Choroid plexus epithelial cell (primary cell): Measurements from ENCODE around the gene HINFP.

Experiments
- DNase-seq: peaks from one replicate; pipeline ENCODE4 v3.0.0-alpha.2; 2010; ENCODE audit warnings: low read depth
- H3K4me3 ChIP-seq: 2 replicates; pipeline ENCODE4 v1.5.1; 2011; ENCODE audit warnings: low read depth, mild to moderate bottlenecking, control low read depth, low read length, moderate library complexity
- TF ChIP-seq, protein P1 (sequence below): conservative IDR thresholded peaks from 2 replicates; pipeline ENCODE4 v1.5.1; 2011; ENCODE audit warnings: low read depth, mild to moderate bottlenecking, control low read depth, inconsistent platforms, low read length, moderate library complexity

HINFP gene

GRCh38 chr11:119113716-119114115, 7.7 kb upstream of the HINFP start:
- TF ChIP-seq, protein P1, sequence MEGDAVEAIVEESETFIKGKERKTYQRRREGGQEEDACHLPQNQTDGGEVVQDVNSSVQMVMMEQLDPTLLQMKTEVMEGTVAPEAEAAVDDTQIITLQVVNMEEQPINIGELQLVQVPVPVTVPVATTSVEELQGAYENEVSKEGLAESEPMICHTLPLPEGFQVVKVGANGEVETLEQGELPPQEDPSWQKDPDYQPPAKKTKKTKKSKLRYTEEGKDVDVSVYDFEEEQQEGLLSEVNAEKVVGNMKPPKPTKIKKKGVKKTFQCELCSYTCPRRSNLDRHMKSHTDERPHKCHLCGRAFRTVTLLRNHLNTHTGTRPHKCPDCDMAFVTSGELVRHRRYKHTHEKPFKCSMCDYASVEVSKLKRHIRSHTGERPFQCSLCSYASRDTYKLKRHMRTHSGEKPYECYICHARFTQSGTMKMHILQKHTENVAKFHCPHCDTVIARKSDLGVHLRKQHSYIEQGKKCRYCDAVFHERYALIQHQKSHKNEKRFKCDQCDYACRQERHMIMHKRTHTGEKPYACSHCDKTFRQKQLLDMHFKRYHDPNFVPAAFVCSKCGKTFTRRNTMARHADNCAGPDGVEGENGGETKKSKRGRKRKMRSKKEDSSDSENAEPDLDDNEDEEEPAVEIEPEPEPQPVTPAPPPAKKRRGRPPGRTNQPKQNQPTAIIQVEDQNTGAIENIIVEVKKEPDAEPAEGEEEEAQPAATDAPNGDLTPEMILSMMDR: no peak

DNA sequence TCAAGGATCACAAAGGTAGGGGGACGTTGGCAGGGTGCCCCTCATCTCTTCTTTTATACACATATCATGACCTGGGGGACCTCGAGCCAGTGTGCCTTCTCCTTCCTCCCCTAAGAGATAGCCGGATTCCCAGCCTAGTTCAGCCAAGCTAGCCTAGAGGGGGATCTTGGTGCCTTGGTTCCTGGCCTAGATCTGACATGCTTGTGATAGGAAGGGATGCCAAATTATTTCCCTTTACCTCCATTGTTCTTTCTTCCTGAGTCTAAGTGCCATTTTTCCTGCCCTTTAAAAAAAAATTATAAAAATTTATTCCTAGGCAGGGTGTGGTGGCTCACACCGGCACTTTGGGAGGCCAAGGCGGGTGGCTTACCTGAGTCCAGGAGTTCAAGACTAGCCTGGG, 7.0 kb upstream of the HINFP start:
- TF ChIP-seq, protein P1: no peak
- H3K4me3 ChIP-seq: no peak overlapping the region
- no peak for DNase-seq

More at GRCh38 chr11:119113716-119114115, 7.7 kb upstream of the HINFP start:
- no peak for DNase-seq
- no peak overlapping the region for H3K4me3 ChIP-seq

DNA sequence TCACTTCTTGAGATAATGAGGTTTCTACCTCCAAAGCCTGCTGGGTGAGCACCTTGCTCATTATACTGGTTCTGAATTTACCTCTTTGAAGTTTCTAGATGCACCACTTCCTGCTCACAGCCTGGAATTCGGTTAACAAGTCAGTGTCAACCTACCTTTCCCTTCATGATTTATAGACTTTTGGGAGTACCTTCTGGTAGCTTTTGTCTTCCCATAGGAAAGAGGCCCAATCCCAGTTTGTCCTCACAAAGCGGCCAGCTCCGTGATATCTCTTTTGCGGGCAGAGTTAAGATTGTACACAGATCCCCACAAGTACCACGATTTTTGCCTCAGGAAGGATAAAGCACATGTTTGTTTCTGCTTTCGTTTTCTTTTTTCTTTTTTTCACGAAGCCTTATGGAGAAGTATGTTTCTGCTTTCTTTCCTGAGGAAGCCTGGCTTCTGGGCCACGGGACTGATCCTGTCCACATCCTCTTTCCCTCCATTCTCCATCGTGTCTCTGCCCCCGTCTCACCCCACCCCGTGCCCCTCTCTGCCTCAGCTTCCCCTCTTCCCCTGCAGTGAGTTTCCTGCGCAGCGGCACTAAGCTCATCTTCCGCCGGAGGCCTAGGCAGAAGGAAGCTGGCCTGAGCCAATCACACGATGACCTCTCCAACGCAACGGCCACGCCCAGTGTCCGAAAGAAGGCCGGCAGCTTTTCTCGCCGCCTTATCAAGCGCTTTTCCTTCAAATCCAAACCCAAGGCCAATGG, 5.7 kb upstream of the HINFP start:
- DNase-seq: no peak
- TF ChIP-seq, protein P1: no peak
- no peak overlapping the region for H3K4me3 ChIP-seq

DNA sequence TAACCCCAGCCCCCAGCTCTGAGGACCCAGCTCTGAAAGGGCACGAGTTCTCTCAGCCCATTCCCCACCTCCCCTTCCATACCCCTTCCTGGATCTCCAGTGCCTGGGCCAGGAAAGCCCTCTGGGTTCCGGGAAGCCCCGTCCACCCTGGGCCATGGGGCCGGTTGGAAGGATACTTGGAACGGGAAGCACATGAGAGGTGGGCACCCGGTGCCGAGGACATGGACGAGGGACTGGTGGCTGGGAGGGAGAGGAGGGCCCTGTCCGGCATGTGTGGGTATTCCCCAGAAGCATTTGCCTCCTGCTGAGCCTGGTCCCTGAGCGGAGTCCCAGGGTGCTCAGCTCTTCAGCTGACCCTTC, 5.2 kb upstream of the HINFP start:
- TF ChIP-seq, protein P1: no peak
- no peak for DNase-seq
- no peak overlapping the region for H3K4me3 ChIP-seq

DNA sequence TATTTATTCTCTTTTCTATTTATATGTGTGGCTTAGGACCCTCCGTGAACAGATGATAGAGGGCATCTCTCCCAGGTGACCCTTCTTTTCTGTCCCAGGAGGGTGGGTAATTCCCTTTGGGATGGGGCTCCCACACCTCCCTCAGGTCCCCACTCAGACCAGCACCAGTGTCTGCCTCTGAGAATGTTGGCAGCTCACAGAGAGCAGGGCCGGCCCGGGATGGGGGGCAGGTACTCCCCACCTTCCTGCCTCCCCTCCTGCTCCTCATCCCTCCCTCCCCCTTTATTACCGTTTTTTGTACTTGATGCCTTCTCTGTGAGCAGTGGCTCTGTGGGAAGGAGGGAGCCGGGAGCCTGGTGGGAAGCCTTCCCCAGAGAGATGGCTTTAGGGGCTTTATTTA, 4.8 kb upstream of the HINFP start:
- H3K4me3 ChIP-seq: no peak overlapping the region
- TF ChIP-seq, protein P1: no peak
- DNase-seq: no peak

DNA sequence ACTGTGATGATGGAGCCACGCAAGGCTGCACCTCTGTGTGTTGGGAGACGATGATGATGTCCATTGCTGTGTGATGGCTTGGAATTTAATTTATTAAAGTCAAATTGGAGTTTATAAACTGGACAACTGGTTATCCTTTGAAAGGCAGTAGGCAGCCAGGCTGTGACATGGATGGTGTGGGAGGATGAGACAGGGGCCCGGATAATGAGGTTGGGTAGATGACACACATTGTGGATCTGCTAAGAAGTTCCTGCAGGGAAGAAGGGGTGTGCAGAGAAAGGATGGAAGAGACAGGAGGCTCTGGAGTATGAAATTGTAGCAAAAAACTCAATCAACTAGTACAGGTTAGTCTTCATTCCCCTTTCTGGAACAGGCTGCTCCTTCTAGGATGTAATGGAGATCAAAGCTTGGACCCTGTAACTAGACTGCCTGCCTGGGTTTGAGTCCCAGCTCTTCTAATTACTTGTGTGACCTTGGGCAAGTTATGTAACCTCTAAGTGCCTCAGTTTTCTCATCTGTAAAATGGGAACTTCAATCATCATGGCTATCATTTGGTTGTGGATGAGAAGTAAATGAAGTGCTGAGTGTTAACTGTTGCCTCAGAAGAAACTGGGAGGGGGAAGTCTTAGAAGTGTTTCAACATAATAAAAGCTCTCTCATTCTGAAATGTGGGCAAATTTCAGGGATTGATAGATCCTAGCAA, 4.2 kb upstream of the HINFP start:
- no peak for DNase-seq
- no peak overlapping the region for H3K4me3 ChIP-seq
- TF ChIP-seq, protein P1: no peak
